Measurements from ENCODE around the gene SP6.

- no peak for TF ChIP-seq CTCF (IDR thresholded peaks at IDR 0.05)
- no peak for TF ChIP-seq POLR2A (IDR thresholded peaks at IDR 0.05)
Measured at GRCh38 chr17:47866941-47867340, 16.0 kb upstream of the SP6 start.
